H1 (cell line): ENCODE measurements around the gene GNAO1. TPM values are rescaled to one million over a fixed set of nuclear protein-coding genes. Genes with fewer than 3 reads are reported as not detected.

Source experiments
- CTCF ChIA-PET: fragments of 300-600 bp; sonication (Branson Sonifier 250); formaldehyde crosslinking; loops from one replicate; lab custom pipeline; 2021; ENCODE audit not compliant: partially characterized antibody; lab: Charles Lee
- POLR2A ChIA-PET: fragments of 300-600 bp; sonication (Branson Sonifier 250); formaldehyde crosslinking; loops from one replicate; lab custom pipeline; 2021; ENCODE audit warnings: inconsistent platforms; ENCODE audit not compliant: partially characterized antibody; lab: Charles Lee
- DNase-seq, 2 experiments: peaks; one replicate each; pipeline versions ENCODE4 v3.0.0 to v3.0.0-alpha.2; 2010 to 2022; ENCODE audit warnings: low spot score in 2 of 2, low read depth in 1 of 2, mixed read lengths in 1 of 2
- FAIRE-seq: peaks from 2 replicates; lab custom pipeline; 2011; peaks lifted over from hg19 to GRCh38; lab: Jason Lieb, UNC
- H2AFZ ChIP-seq: 2 replicates; pipeline ENCODE4 v1.8.1; 2012; ENCODE audit warnings: low read length, inconsistent platforms
- H2AK5ac ChIP-seq: 2 replicates; pipeline ENCODE4 v1.6.1; 2013; ENCODE audit warnings: low read depth, low read length
- H2BK120ac ChIP-seq: replicated peaks from 2 replicates; pipeline ENCODE3; 2013; ENCODE audit warnings: low read depth, low read length, inconsistent platforms
- H2BK12ac ChIP-seq: 2 replicates; pipeline ENCODE4 v1.6.1; 2013; ENCODE audit warnings: low read depth, low read length
- H2BK15ac ChIP-seq: 2 replicates; pipeline ENCODE4 v1.6.1; 2013; ENCODE audit warnings: low read length
- H2BK20ac ChIP-seq: 2 replicates; pipeline ENCODE4 v1.6.1; 2013; ENCODE audit warnings: low read length
- H2BK5ac ChIP-seq: 2 replicates; pipeline ENCODE4 v1.6.1; 2013; ENCODE audit warnings: low read depth, low read length
- H3K14ac ChIP-seq: 2 replicates; pipeline ENCODE4 v1.6.1; 2013; ENCODE audit warnings: inconsistent platforms; ENCODE audit not compliant: insufficient read length
- H3K18ac ChIP-seq: 2 replicates; pipeline ENCODE4 v1.6.1; 2013; ENCODE audit warnings: low read length; ENCODE audit errors: extremely low read depth
- H3K23ac ChIP-seq: 2 replicates; pipeline ENCODE4 v1.6.1; 2013; ENCODE audit warnings: inconsistent platforms; ENCODE audit not compliant: insufficient read length
- H3K23me2 ChIP-seq: 2 replicates; pipeline ENCODE4 v1.6.1; 2013; ENCODE audit warnings: low read depth, low read length
- H3K27ac ChIP-seq: 2 replicates; pipeline ENCODE4 v1.6.1; 2011; ENCODE audit warnings: low read depth, low read length, inconsistent platforms
- H3K27me3 ChIP-seq, 4 experiments: replicated peaks in 1 of 4; 1 replicate in 1 of 4; 2 replicates in 3 of 4; pipeline versions ENCODE4 v1.6.1 to v1.8.1; 2011 to 2013; ENCODE audit warnings: low read length in 3 of 4, mild to moderate bottlenecking in 3 of 4, inconsistent platforms in 2 of 4, mixed read lengths in 2 of 4, moderate library complexity in 1 of 4; ENCODE audit not compliant: control insufficient read depth in 3 of 4, insufficient read depth in 3 of 4; ENCODE audit errors: extremely low read depth in 1 of 4
- H3K36me3 ChIP-seq, 4 experiments: 2 replicates each; pipeline versions ENCODE4 v1.6.1 to v1.8.1; 2011 to 2013; ENCODE audit warnings: mild to moderate bottlenecking in 4 of 4, low read length in 3 of 4, moderate library complexity in 2 of 4, control low read depth in 1 of 4, inconsistent platforms in 1 of 4; ENCODE audit not compliant: insufficient read depth in 4 of 4, control insufficient read depth in 2 of 4
- H3K4ac ChIP-seq: replicated peaks from 2 replicates; pipeline ENCODE3; 2013; ENCODE audit warnings: low read length, low read depth, mixed read lengths, inconsistent platforms; ENCODE audit not compliant: insufficient read length
- H3K4me1 ChIP-seq, 4 experiments: replicated peaks in 1 of 4; 1 replicate in 1 of 4; 2 replicates in 3 of 4; pipeline versions ENCODE4 v1.6.1 to v1.8.1; 2011 to 2013; ENCODE audit warnings: low read length in 3 of 4, inconsistent platforms in 2 of 4, mixed read lengths in 1 of 4; ENCODE audit not compliant: insufficient read depth in 4 of 4, control insufficient read depth in 3 of 4
- H3K4me2 ChIP-seq, 2 experiments: 2 replicates each; pipeline versions ENCODE4 v1.6.1 to v1.8.1; 2011 to 2013; ENCODE audit warnings: low read depth in 2 of 2, low read length in 2 of 2, control low read depth in 1 of 2, inconsistent platforms in 1 of 2, mild to moderate bottlenecking in 1 of 2; ENCODE audit not compliant: insufficient read depth in 1 of 2
- H3K4me3 ChIP-seq, 4 experiments: fragments of 200-600, 300-600 bp in 1 of 4; sonication (generic), shearing (Covaris generic), sonication (Bioruptor Twin) in 1 of 4; 2 replicates each; pipeline versions ENCODE4 v1.5.1 to v1.8.1; 2011 to 2016; ENCODE audit warnings: low read length in 4 of 4, low read depth in 3 of 4, control low read depth in 2 of 4, inconsistent platforms in 2 of 4, mild to moderate bottlenecking in 2 of 4, mixed read lengths in 1 of 4, moderate library complexity in 1 of 4; ENCODE audit not compliant: insufficient read depth in 2 of 4; ENCODE audit errors: extremely low read depth in 1 of 4
- H3K56ac ChIP-seq: replicated peaks from 2 replicates; pipeline ENCODE3; 2013; ENCODE audit warnings: low read depth, mild to moderate bottlenecking, mixed read lengths, low read length, inconsistent platforms; ENCODE audit not compliant: insufficient read length
- H3K79me1 ChIP-seq: 2 replicates; pipeline ENCODE4 v1.6.1; 2013; ENCODE audit warnings: low read depth, low read length, control low read depth
- H3K79me2 ChIP-seq, 2 experiments: 2 replicates each; pipeline versions ENCODE4 v1.6.1 to v1.8.1; 2012 to 2013; ENCODE audit warnings: low read length in 2 of 2, mild to moderate bottlenecking in 2 of 2, inconsistent platforms in 1 of 2; ENCODE audit not compliant: insufficient read depth in 2 of 2, control insufficient read depth in 1 of 2
- H3K9ac ChIP-seq, 4 experiments: replicated peaks in 1 of 4; 1 replicate in 1 of 4; 2 replicates in 3 of 4; pipeline versions ENCODE4 v1.6.1 to v1.8.1; 2011 to 2013; ENCODE audit warnings: low read depth in 3 of 4, low read length in 3 of 4, control low read depth in 2 of 4, mild to moderate bottlenecking in 2 of 4, moderate library complexity in 2 of 4, inconsistent platforms in 1 of 4; ENCODE audit errors: extremely low read depth in 1 of 4
- H3K9me3 ChIP-seq, 2 experiments: 2 replicates each; pipeline versions ENCODE4 v1.6.1 to v1.8.1; 2012 to 2013; ENCODE audit warnings: mild to moderate bottlenecking in 2 of 2, moderate library complexity in 2 of 2, control low read depth in 1 of 2, inconsistent platforms in 1 of 2, low read depth in 1 of 2, low read length in 1 of 2, mixed read lengths in 1 of 2; ENCODE audit not compliant: insufficient read depth in 2 of 2
- H4K20me1 ChIP-seq, 2 experiments: replicated peaks in 1 of 2; 2 replicates each; pipeline versions ENCODE3 to v1.8.1; 2011 to 2013; ENCODE audit warnings: inconsistent platforms in 2 of 2, low read length in 2 of 2, mild to moderate bottlenecking in 1 of 2; ENCODE audit not compliant: insufficient read depth in 2 of 2, control insufficient read depth in 1 of 2
- H4K5ac ChIP-seq: 2 replicates; pipeline ENCODE4 v1.6.1; 2013; ENCODE audit warnings: low read length, low read depth, mixed read lengths, inconsistent platforms; ENCODE audit not compliant: insufficient read length
- H4K8ac ChIP-seq: 2 replicates; pipeline ENCODE4 v1.8.0; 2013; ENCODE audit warnings: mild to moderate bottlenecking, moderate library complexity, low read length, inconsistent platforms; ENCODE audit not compliant: insufficient read depth; ENCODE audit errors: extremely low read depth
- H4K91ac ChIP-seq: replicated peaks from 2 replicates; pipeline ENCODE3; 2013; ENCODE audit warnings: low read length, mixed read lengths, inconsistent platforms; ENCODE audit not compliant: insufficient read length
- BRCA1 ChIP-seq: IDR thresholded peaks from 2 replicates; pipeline ENCODE4 v1.6.1; 2012; ENCODE audit warnings: low read depth, low read length, improper control_type of control experiment
- EGR1 ChIP-seq: IDR thresholded peaks from 2 replicates; pipeline ENCODE4 v1.6.1; 2011; ENCODE audit warnings: low read depth, low read length, borderline replicate concordance
- GABPA ChIP-seq: IDR thresholded peaks from 2 replicates; pipeline ENCODE4 v1.6.1; 2011; ENCODE audit warnings: mild to moderate bottlenecking, low read length, moderate library complexity, borderline replicate concordance; ENCODE audit not compliant: insufficient read depth
- KDM5A ChIP-seq: fragments of 200-600 bp; IDR thresholded peaks from 2 replicates; pipeline ENCODE4 v1.7.1; 2012; ENCODE audit warnings: mild to moderate bottlenecking, low read length, inconsistent platforms, mixed read lengths
- NANOG ChIP-seq: IDR thresholded peaks from 2 replicates; pipeline ENCODE4 v1.6.1; 2011; ENCODE audit warnings: low read length, low read depth, mild to moderate bottlenecking, inconsistent platforms; ENCODE audit not compliant: insufficient read depth, poor library complexity, severe bottlenecking
- RAD21 ChIP-seq, 2 experiments: IDR thresholded peaks in 1 of 2; conservative IDR thresholded peaks in 1 of 2; 2 replicates each; pipeline ENCODE4 v1.6.1; 2011; ENCODE audit warnings: low read depth in 2 of 2, low read length in 2 of 2, improper control_type of control experiment in 1 of 2, inconsistent platforms in 1 of 2, mild to moderate bottlenecking in 1 of 2, moderate library complexity in 1 of 2
- SAP30 ChIP-seq: fragments of 300-600 bp; sonication (generic); IDR thresholded peaks from 2 replicates; pipeline ENCODE4 v1.7.1; 2012; ENCODE audit warnings: low read length, moderate library complexity, mild to moderate bottlenecking, inconsistent platforms; ENCODE audit not compliant: insufficient read depth, insufficient replicate concordance
- TAF7 ChIP-seq: optimal IDR thresholded peaks from 2 replicates; pipeline ENCODE3; 2011; ENCODE audit warnings: low read depth, mild to moderate bottlenecking, inconsistent platforms, low read length, moderate library complexity, borderline replicate concordance
- TBP ChIP-seq: IDR thresholded peaks from 2 replicates; pipeline ENCODE4 v1.6.1; 2011; ENCODE audit warnings: low read depth, low read length, improper control_type of control experiment
- WGBS, 2 experiments: shearing (Covaris generic) in 1 of 2; methylation state at CpG; one replicate each; pipeline versions ENCODE4 v1.1.6 to v1.1.7; 2013 to 2015; ENCODE audit warnings: low lambda C conversion rate in 2 of 2, mixed read lengths in 2 of 2, inconsistent platforms in 1 of 2, low coverage in 1 of 2, missing lambda C conversion rate in 1 of 2; ENCODE audit not compliant: insufficient replicate concordance in 2 of 2, insufficient coverage in 1 of 2, insufficient read length in 1 of 2; ENCODE audit errors: extremely low coverage in 1 of 2, missing lambda C conversion rate in 1 of 2; 5-methylcytosine and 5-hydroxymethylcytosine counted together
- polyA plus RNA-seq, 7 experiments: library from polyadenylated mRNA; depleted of rRNA in 3 of 7; stranded (reverse) in 5 of 7; unstranded in 2 of 7; fragments of >200 nt in 5 of 7; fragments of 200-250 nt in 2 of 7; gene quantifications; 1 replicate in 5 of 7; 2 replicates in 1 of 7; 4 replicates in 1 of 7; pipeline versions ENCODE4 v1.2.1 to v1.2.3, GENCODE V29; 2011 to 2013; ENCODE audit warnings: missing spikeins in 2 of 7, mixed read lengths in 2 of 7
- total RNA-seq: library from RNA; stranded (reverse); fragmentation: NEBNext Ultra II Directional; extraction: Animal tissue kit (Norgen Biotek cat#: 25700); gene quantifications from 2 replicates; pipeline ENCODE4 v1.2.1, GENCODE V29; 2021
- TF ChIP-seq, protein P1 (sequence below): IDR thresholded peaks from 2 replicates; pipeline ENCODE4 v1.6.1; 2011; ENCODE audit warnings: low read depth, mild to moderate bottlenecking, low read length; ENCODE audit not compliant: insufficient read depth

Gene GNAO1
- total and polyA plus RNA-seq, 2 of the 8 experiments (the other 6 are each of a cell fraction or from before 2014, with no cell fraction given) = 6.7 to 34.4 TPM

GRCh38 chr16:56241596-56241995 is 50.3 kb downstream of the GNAO1 start:
- H2BK15ac ChIP-seq = no peak overlapping the region
- H2BK5ac ChIP-seq = no peak overlapping the region
- H3K79me1 ChIP-seq = peaks cover 6% of the 10 kb centered on the region; the same call in 1 of the 2 replicates
- DNase-seq (no peak), FAIRE-seq (no peak)
- no peaks in the 10 kb centered on the region for H3K27me3 ChIP-seq
- no peak overlapping the region for H2BK120ac ChIP-seq
- H3K18ac ChIP-seq = no peak overlapping the region
- no peak overlapping the region for H3K4me2 ChIP-seq
- H3K9me3 ChIP-seq = no peaks in the 10 kb centered on the region
- TF ChIP-seq GABPA (no peak), TBP (no peak), KDM5A (no peak), EGR1 (no peak), NANOG (no peak), SAP30 (no peak), RAD21 (IDR thresholded peaks at IDR 0.05 in 1 of 2, conservative IDR thresholded peaks at IDR 0.05 in 1 of 2; ENCODE audit: low read depth in 2 of 2, low read length in 2 of 2) (no peak), TAF7 (no peak), BRCA1 (no peak)
- TF ChIP-seq, protein P1, sequence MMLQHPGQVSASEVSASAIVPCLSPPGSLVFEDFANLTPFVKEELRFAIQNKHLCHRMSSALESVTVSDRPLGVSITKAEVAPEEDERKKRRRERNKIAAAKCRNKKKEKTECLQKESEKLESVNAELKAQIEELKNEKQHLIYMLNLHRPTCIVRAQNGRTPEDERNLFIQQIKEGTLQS = no peak
- no peak overlapping the region for H3K9ac ChIP-seq
- no peaks in the 10 kb centered on the region for H3K23me2 ChIP-seq
- H4K91ac ChIP-seq = no peak overlapping the region
- H3K4ac ChIP-seq = no peak overlapping the region
- no peak overlapping the region for H3K23ac ChIP-seq
- no peak overlapping the region for H2AFZ ChIP-seq
- peaks cover 0 to under 1% of the 10 kb centered on the region in 2 experiments for H4K20me1 ChIP-seq
- H4K8ac ChIP-seq = no peak overlapping the region
- no peak overlapping the region for H2AK5ac ChIP-seq
- H3K56ac ChIP-seq = no peak overlapping the region
- no peaks in the 10 kb centered on the region for H3K36me3 ChIP-seq
- POLR2A ChIA-PET = no interaction called here
- H3K14ac ChIP-seq = no peak overlapping the region
- peaks cover 2 to 9% (median 7%) of the 10 kb centered on the region in 4 experiments; a peak in 6 of 7 replicates for H3K4me1 ChIP-seq
- no peak overlapping the region for H3K4me3 ChIP-seq
- CTCF ChIA-PET = interaction anchor here (1.8 kb wide), 1 partner anchor 22 kb away, joined by 6 read pairs; no protein-coding TSS in a partner anchor
- no peaks in the 10 kb centered on the region for H3K79me2 ChIP-seq
- no peak overlapping the region for H2BK12ac ChIP-seq
- no peak overlapping the region for H2BK20ac ChIP-seq
- no peak overlapping the region for H4K5ac ChIP-seq
- 82% methylated on average over 2 of the region's 2 CpGs; no CpG with 5 or more reads in 1 of the 2 experiments for WGBS, 2 experiments
- H3K27ac ChIP-seq = no peak overlapping the region
